ENCODE data around the gene LAMA3.

Gene LAMA3

GRCh38 chr18:23658285-23658684 lies 31.0 kb upstream of the LAMA3 start:
- no peak overlapping the region for H3K4me3 Mint-ChIP-seq

GRCh38 chr18:23661735-23662308 lies 27.4 kb upstream of the LAMA3 start:
- Mint-ChIP-seq H3K4me3 (peak overlapping the region; percentile 60), H3K27me3 (peaks cover 30% of the 10 kb centered on the region), H3K36me3 (peaks cover 4% of the 10 kb centered on the region), H3K4me1 (peaks cover 6% of the 10 kb centered on the region), H3K9me3 (no peaks in the 10 kb centered on the region), H3K27ac (no peak overlapping the region)
- DNase-seq (ENCODE audit: low spot score in 2 of 2), result no peak
- ATAC-seq (ENCODE audit: low read depth), result no peak

More at GRCh38 chr18:23658285-23658684, 31.0 kb upstream of the LAMA3 start:
- peaks cover 4% of the 10 kb centered on the region for H3K36me3 Mint-ChIP-seq
- H3K27ac Mint-ChIP-seq, result no peak overlapping the region
- DNase-seq (ENCODE audit: low spot score in 2 of 2) (no peak), ATAC-seq (ENCODE audit: low read depth) (no peak)
- peaks cover 6% of the 10 kb centered on the region for H3K4me1 Mint-ChIP-seq
- no peaks in the 10 kb centered on the region for H3K9me3 Mint-ChIP-seq
- H3K27me3 Mint-ChIP-seq, result peaks cover 24% of the 10 kb centered on the region

GRCh38 chr18:23662309-23663263 lies 26.7 kb upstream of the LAMA3 start, which contains the start of gene ANKRD29:
ANKRD29 (minus strand) TSS chr18:23662911; CDS start chr18:23662730, 181 bp downstream.
- peaks cover 27% of the 10 kb centered on the region for H3K27me3 Mint-ChIP-seq

GRCh38 chr18:23664674-23665073 lies 24.6 kb upstream of the LAMA3 start:
- Mint-ChIP-seq H3K36me3 (peaks cover 4% of the 10 kb centered on the region), H3K9me3 (no peaks in the 10 kb centered on the region), H3K27me3 (peaks cover 28% of the 10 kb centered on the region), H3K4me1 (peaks cover 6% of the 10 kb centered on the region), H3K27ac (no peak overlapping the region), H3K4me3 (no peak overlapping the region)
- no peak for ATAC-seq (ENCODE audit: low read depth)
- no peak for DNase-seq (ENCODE audit: low spot score in 2 of 2)

More at GRCh38 chr18:23662309-23663263, 26.7 kb upstream of the LAMA3 start, which contains the start of gene ANKRD29:
- Mint-ChIP-seq H3K36me3 (peaks cover 4% of the 10 kb centered on the region), H3K27ac (no peak within 1 kb of the TSS), H3K4me3 (peak within 1 kb of the TSS; percentile 80), H3K9me3 (no peaks in the 10 kb centered on the region), H3K4me1 (peaks cover 6% of the 10 kb centered on the region)
- DNase-seq (ENCODE audit: low spot score in 2 of 2) (no peak), ATAC-seq (ENCODE audit: low read depth) (peak; percentile 68)

DNA sequence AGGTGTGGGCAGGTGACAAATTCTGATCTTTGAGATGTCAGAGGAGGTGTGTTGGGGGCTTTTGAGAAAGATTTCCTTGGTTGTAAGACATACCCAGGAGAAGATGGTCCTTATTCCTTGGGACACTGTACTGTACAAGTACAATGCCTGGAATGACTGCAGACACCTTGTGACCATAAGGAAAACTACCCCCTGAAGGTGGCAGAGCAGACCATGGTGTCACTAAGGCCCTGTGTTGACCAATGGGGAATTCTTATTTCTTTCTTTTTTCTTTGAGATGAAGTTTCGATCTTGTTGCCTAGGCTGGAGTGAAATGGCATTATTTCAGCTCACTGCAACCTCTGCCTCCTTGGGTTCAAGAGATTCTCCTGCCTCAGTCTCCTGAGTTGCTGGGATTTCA lies 22.1 kb upstream of the LAMA3 start:
- no peak for DNase-seq (ENCODE audit: low spot score in 2 of 2)
- H3K9me3 Mint-ChIP-seq, result no peaks in the 10 kb centered on the region
- no peak overlapping the region for H3K4me3 Mint-ChIP-seq
- peaks cover 22% of the 10 kb centered on the region for H3K27me3 Mint-ChIP-seq
- H3K27ac Mint-ChIP-seq, result no peak overlapping the region
- ATAC-seq (ENCODE audit: low read depth), result no peak
- peaks cover 4% of the 10 kb centered on the region for H3K4me1 Mint-ChIP-seq
- peaks cover 2% of the 10 kb centered on the region for H3K36me3 Mint-ChIP-seq

GRCh38 chr18:23668731-23669130 lies 20.5 kb upstream of the LAMA3 start:
- ATAC-seq (ENCODE audit: low read depth) (no peak), DNase-seq (ENCODE audit: low spot score in 2 of 2) (no peak)
- Mint-ChIP-seq H3K9me3 (no peaks in the 10 kb centered on the region), H3K27me3 (peaks cover 22% of the 10 kb centered on the region), H3K36me3 (no peaks in the 10 kb centered on the region), H3K4me1 (no peaks in the 10 kb centered on the region), H3K4me3 (no peak overlapping the region), H3K27ac (no peak overlapping the region)

GRCh38 chr18:23669202-23669766 lies 20.0 kb upstream of the LAMA3 start:
- peaks cover 22% of the 10 kb centered on the region for H3K27me3 Mint-ChIP-seq
- no peak for DNase-seq (ENCODE audit: low spot score in 2 of 2)
- no peaks in the 10 kb centered on the region for H3K4me1 Mint-ChIP-seq
- no peak overlapping the region for H3K27ac Mint-ChIP-seq
- no peaks in the 10 kb centered on the region for H3K36me3 Mint-ChIP-seq
- H3K9me3 Mint-ChIP-seq, result no peaks in the 10 kb centered on the region
- ATAC-seq (ENCODE audit: low read depth), result no peak
- no peak overlapping the region for H3K4me3 Mint-ChIP-seq

- Mint-ChIP-seq H3K4me1 (no peaks in the 10 kb centered on the region), H3K27ac (no peak overlapping the region), H3K27me3 (peaks cover 23% of the 10 kb centered on the region), H3K9me3 (no peaks in the 10 kb centered on the region), H3K36me3 (no peaks in the 10 kb centered on the region), H3K4me3 (no peak overlapping the region)
- DNase-seq (ENCODE audit: low spot score in 2 of 2) (no peak), ATAC-seq (ENCODE audit: low read depth) (no peak)
Observed at GRCh38 chr18:23669804-23670405, 19.3 kb upstream of the LAMA3 start.

DNA sequence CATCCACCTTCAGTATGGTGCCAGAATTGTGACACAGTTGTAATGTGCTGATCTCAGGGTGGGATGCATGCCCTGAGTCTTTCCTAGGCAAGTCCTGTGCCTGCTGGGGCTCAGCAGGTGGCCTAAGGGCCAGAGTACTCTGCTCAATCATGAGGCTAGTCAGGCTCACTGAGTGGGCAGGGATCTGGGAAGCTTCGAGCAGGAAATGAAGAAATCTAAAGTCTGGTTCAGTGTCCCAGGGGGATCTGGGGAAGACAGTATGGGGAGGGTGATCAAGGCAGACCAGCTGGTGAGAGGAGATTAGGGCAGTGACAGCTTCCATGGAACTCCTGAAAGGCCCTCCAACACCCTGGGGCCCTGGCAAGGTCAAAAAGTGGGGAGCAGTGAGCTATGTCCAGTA lies 17.7 kb upstream of the LAMA3 start:
- Mint-ChIP-seq H3K27me3 (peaks cover 19% of the 10 kb centered on the region), H3K4me3 (no peak overlapping the region), H3K9me3 (no peaks in the 10 kb centered on the region), H3K36me3 (no peaks in the 10 kb centered on the region), H3K4me1 (no peaks in the 10 kb centered on the region), H3K27ac (no peak overlapping the region)
- DNase-seq (ENCODE audit: low spot score in 2 of 2), result no peak
- ATAC-seq (ENCODE audit: low read depth), result no peak

GRCh38 chr18:23673725-23674124 lies 15.5 kb upstream of the LAMA3 start:
- H3K9me3 Mint-ChIP-seq, result no peaks in the 10 kb centered on the region
- H3K27me3 Mint-ChIP-seq, result peaks cover 18% of the 10 kb centered on the region
- DNase-seq (ENCODE audit: low spot score in 2 of 2) (no peak), ATAC-seq (ENCODE audit: low read depth) (no peak)
- no peak overlapping the region for H3K4me3 Mint-ChIP-seq
- no peaks in the 10 kb centered on the region for H3K4me1 Mint-ChIP-seq
- no peak overlapping the region for H3K27ac Mint-ChIP-seq
- H3K36me3 Mint-ChIP-seq, result no peaks in the 10 kb centered on the region

- no peaks in the 10 kb centered on the region for H3K9me3 Mint-ChIP-seq
- no peak overlapping the region for H3K4me3 Mint-ChIP-seq
- DNase-seq (ENCODE audit: low spot score in 2 of 2) (no peak), ATAC-seq (ENCODE audit: low read depth) (no peak)
- H3K36me3 Mint-ChIP-seq, result no peaks in the 10 kb centered on the region
- no peaks in the 10 kb centered on the region for H3K4me1 Mint-ChIP-seq
- H3K27me3 Mint-ChIP-seq, result peaks cover 17% of the 10 kb centered on the region
- H3K27ac Mint-ChIP-seq, result no peak overlapping the region
Observed at GRCh38 chr18:23675236-23675635, 14.0 kb upstream of the LAMA3 start.

GRCh38 chr18:23675896-23676295 lies 13.4 kb upstream of the LAMA3 start:
- ATAC-seq (ENCODE audit: low read depth) (no peak), DNase-seq (ENCODE audit: low spot score in 2 of 2) (no peak)
- no peaks in the 10 kb centered on the region for H3K36me3 Mint-ChIP-seq
- H3K27ac Mint-ChIP-seq, result no peak overlapping the region
- no peaks in the 10 kb centered on the region for H3K4me1 Mint-ChIP-seq
- peaks cover 17% of the 10 kb centered on the region for H3K27me3 Mint-ChIP-seq
- H3K9me3 Mint-ChIP-seq, result no peaks in the 10 kb centered on the region
- H3K4me3 Mint-ChIP-seq, result no peak overlapping the region

- Mint-ChIP-seq H3K4me1 (no peaks in the 10 kb centered on the region), H3K9me3 (peaks cover 2% of the 10 kb centered on the region), H3K4me3 (no peak overlapping the region), H3K27ac (no peak overlapping the region), H3K36me3 (no peaks in the 10 kb centered on the region), H3K27me3 (peaks cover 20% of the 10 kb centered on the region)
- DNase-seq (ENCODE audit: low spot score in 2 of 2) (no peak), ATAC-seq (ENCODE audit: low read depth) (no peak)
Observed at GRCh38 chr18:23682045-23682444, 7.2 kb upstream of the LAMA3 start.

DNA sequence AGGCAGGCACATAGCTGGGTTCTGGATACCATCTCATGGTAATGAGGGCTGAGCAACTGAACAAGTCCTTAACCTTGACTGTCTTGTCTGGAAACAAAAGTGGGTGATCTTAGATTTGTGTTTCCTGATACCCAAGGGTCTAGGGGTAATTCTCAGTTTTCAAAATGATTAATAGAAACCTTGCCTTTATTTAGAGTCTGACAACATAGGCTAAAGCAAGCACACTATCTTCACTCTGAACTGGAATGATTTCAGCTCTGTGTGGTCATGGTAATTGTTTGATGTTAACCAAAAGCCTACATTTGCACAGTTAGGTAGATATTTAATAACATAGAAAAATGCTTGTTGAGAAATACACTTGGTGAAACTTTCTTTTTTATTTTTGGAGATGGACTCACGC lies 6.8 kb upstream of the LAMA3 start:
- Mint-ChIP-seq H3K36me3 (no peaks in the 10 kb centered on the region), H3K4me3 (no peak overlapping the region), H3K27ac (no peak overlapping the region), H3K4me1 (no peaks in the 10 kb centered on the region), H3K27me3 (peaks cover 19% of the 10 kb centered on the region), H3K9me3 (peaks cover 2% of the 10 kb centered on the region)
- no peak for DNase-seq (ENCODE audit: low spot score in 2 of 2)
- no peak for ATAC-seq (ENCODE audit: low read depth)
